K562 (cell line): ENCODE data around the gene PEAR1. TPM values are rescaled to one million over a fixed set of nuclear protein-coding genes. Genes with fewer than 3 reads are reported as not detected.

Experiments used
- ATAC-seq: fragments of 200-7000 bp; cut with Tn5 transposase; 3 replicates; pipeline ENCODE4 v1.9.1; 2020; ENCODE audit warnings: moderate library complexity
- BruUV-seq: library from RNA; stranded (reverse); fragments of 400-500 nt; replicated peaks from 2 replicates; lab custom pipeline; 2021; lab: Mats Ljungman, UMichigan
- CTCF ChIA-PET: fragments of 300-600 bp; formaldehyde crosslinking; extraction: SDS; loops from one replicate; lab custom pipeline; 2021; ENCODE audit warnings: low intra/inter-chr PET ratio; lab: Yijun Ruan, JAX
- POLR2A ChIA-PET: fragments of 300-600, 350-650 bp; sonication (Branson Sonifier 250); formaldehyde crosslinking; extraction: SDS; loops from one replicate; lab custom pipeline; 2021; ENCODE audit warnings: antibody characterized with exemption, inconsistent platforms; lab: Yijun Ruan, JAX
- DNase-seq, 4 experiments: peaks; one replicate each; pipeline versions ENCODE4 v3.0.0 to v3.0.0-alpha.2; 2011 to 2018; ENCODE audit warnings: low spot score in 3 of 4, mixed read lengths in 3 of 4; ENCODE audit errors: extremely low read depth in 1 of 4
- FAIRE-seq: peaks from 2 replicates; lab custom pipeline; 2011; peaks lifted over from hg19 to GRCh38; lab: Jason Lieb, UNC
- H2AFZ ChIP-seq: 2 replicates; pipeline ENCODE4 v1.6.0; 2011; ENCODE audit warnings: low read depth, low read length, control low read depth, inconsistent platforms
- H3K27ac ChIP-seq: fragments of 200-600 bp; 3 replicates; pipeline ENCODE4 v1.8.0; 2011; ENCODE audit warnings: low read depth, mild to moderate bottlenecking, control low read depth, inconsistent platforms, low read length, moderate library complexity, mixed read lengths; ENCODE audit errors: extremely low read depth
- H3K27me3 ChIP-seq, 2 experiments: fragments of 300-600 bp in 1 of 2; 2 replicates in 1 of 2; 3 replicates in 1 of 2; pipeline versions ENCODE4 v1.6.0 to v1.8.0; 2011; ENCODE audit warnings: inconsistent platforms in 2 of 2, low read length in 2 of 2, mild to moderate bottlenecking in 1 of 2, mixed read lengths in 1 of 2, moderate library complexity in 1 of 2; ENCODE audit not compliant: control insufficient read depth in 2 of 2, insufficient read depth in 2 of 2
- H3K36me3 ChIP-seq: fragments of 300-600 bp; 3 replicates; pipeline ENCODE4 v1.8.0; 2011; ENCODE audit warnings: mild to moderate bottlenecking, low read length, inconsistent platforms; ENCODE audit not compliant: control insufficient read depth, insufficient read depth
- H3K4me1 ChIP-seq, 2 experiments: fragments of 200-600 bp in 1 of 2; replicated peaks in 1 of 2; 2 replicates in 1 of 2; 3 replicates in 1 of 2; pipeline versions ENCODE4 v1.5.1 to v1.8.0; 2011; ENCODE audit warnings: inconsistent platforms in 2 of 2, low read length in 2 of 2, mild to moderate bottlenecking in 1 of 2, mixed read lengths in 1 of 2, moderate library complexity in 1 of 2; ENCODE audit not compliant: control insufficient read depth in 2 of 2, insufficient read depth in 2 of 2
- H3K4me2 ChIP-seq: 2 replicates; pipeline ENCODE4 v1.6.1; 2011; ENCODE audit warnings: low read length, control low read depth, inconsistent platforms, mixed read lengths; ENCODE audit not compliant: insufficient read depth
- H3K4me3 ChIP-seq: fragments of 200-600 bp; sonication (generic), shearing (Covaris generic); 2 replicates; pipeline ENCODE4 v1.5.1; 2016; ENCODE audit warnings: control low read depth, inconsistent platforms
- H3K79me2 ChIP-seq: fragments of 200-600 bp; 3 replicates; pipeline ENCODE4 v1.8.0; 2011; ENCODE audit warnings: low read length, inconsistent platforms; ENCODE audit not compliant: control insufficient read depth, insufficient read depth
- H3K9ac ChIP-seq, 2 experiments: 2 replicates each; pipeline versions ENCODE4 v1.6.0 to v1.6.1; 2011; ENCODE audit warnings: low read depth in 2 of 2, low read length in 2 of 2, control low read depth in 1 of 2, inconsistent platforms in 1 of 2, mild to moderate bottlenecking in 1 of 2, mixed read lengths in 1 of 2; ENCODE audit not compliant: insufficient read depth in 1 of 2
- H3K9me1 ChIP-seq: one replicate; pipeline ENCODE4 v1.6.0; 2011; ENCODE audit warnings: inconsistent platforms, mild to moderate bottlenecking, low read length, moderate library complexity; ENCODE audit not compliant: control insufficient read depth, insufficient read depth
- H3K9me3 ChIP-seq: replicated peaks from 2 replicates; pipeline ENCODE4 v1.5.1; 2011; ENCODE audit warnings: low read depth, low read length, inconsistent platforms; ENCODE audit not compliant: control insufficient read depth, insufficient read depth
- H4K20me1 ChIP-seq: replicated peaks from 2 replicates; pipeline ENCODE4 v1.6.1; 2011; ENCODE audit warnings: low read length, inconsistent platforms, mixed read lengths; ENCODE audit not compliant: control insufficient read depth, insufficient read depth
- BHLHE40 ChIP-seq: IDR thresholded peaks from 2 replicates; pipeline ENCODE4 v1.6.1; 2011; ENCODE audit warnings: low read length, improper control_type of control experiment
- HDGF ChIP-seq: fragments of 450-650 bp; IDR thresholded peaks from 2 replicates; pipeline ENCODE4 v1.6.1; 2016
- OTX1 ChIP-seq: fragments of 450-650 bp; formaldehyde crosslinking; IDR thresholded peaks from 2 replicates; pipeline ENCODE4 v1.4.0; 2022; ENCODE audit warnings: mild to moderate bottlenecking
- RBM22 ChIP-seq: fragments of 200-400 bp; formaldehyde crosslinking; IDR thresholded peaks from 2 replicates; pipeline ENCODE4 v1.6.1; 2018; ENCODE audit warnings: low read length, low read depth; ENCODE audit not compliant: poor library complexity, severe bottlenecking
- TSC22D4 ChIP-seq: fragments of 450-650 bp; IDR thresholded peaks from 2 replicates; pipeline ENCODE4 v1.6.1; 2016; ENCODE audit warnings: missing genetic modification characterization, missing biosample characterization, control low read depth
- ZNF23 ChIP-seq: fragments of 250-450 bp; sonication (Bioruptor Pico); IDR thresholded peaks from 2 replicates; pipeline ENCODE4 v1.4.0; 2020; ENCODE audit warnings: mild to moderate bottlenecking
- ZNF695 ChIP-seq: fragments of 450-650 bp; formaldehyde crosslinking; IDR thresholded peaks from 2 replicates; pipeline ENCODE4 v1.4.0; 2020; ENCODE audit warnings: mild to moderate bottlenecking, moderate library complexity
- WGBS: fragments of 100-300 bp; shearing (Covaris generic); methylation state at CpG from one replicate; pipeline ENCODE4 v1.1.6; 2016; ENCODE audit warnings: low coverage, mixed read lengths; ENCODE audit not compliant: insufficient coverage; ENCODE audit errors: missing lambda C conversion rate; 5-methylcytosine and 5-hydroxymethylcytosine counted together
- in situ Hi-C: fragments of 300-500 bp; cut with MboI; formaldehyde crosslinking; loops from 4 replicates; pipeline ENCODE4 v1.15.0; 2018; ENCODE audit warnings: inconsistent platforms, mixed read lengths
- intact Hi-C: fragments of 100-400 bp; cut with micrococcal nuclease; formaldehyde crosslinking; loops from 2 replicates; pipeline ENCODE4 v1.14.2; 2022
- polyA plus RNA-seq, 8 experiments: library from polyadenylated mRNA; depleted of rRNA in 4 of 8; stranded (reverse) in 5 of 8; unstranded in 3 of 8; fragments of >200 nt; fragmentation: Nextera tagmentation in 2 of 8; fragmentation: Illumina TruSeq in 1 of 8; extraction: Ambion mirVana in 2 of 8; extraction: Trizol in 1 of 8; gene quantifications; 2 replicates each; pipeline versions ENCODE4 v1.2.1 to v1.2.3, GENCODE V29; 2011 to 2014; ENCODE audit warnings: inconsistent platforms in 1 of 8, missing spikeins in 1 of 8
- total RNA-seq, 7 experiments: library from RNA; depleted of rRNA in 6 of 7; stranded (reverse); fragments of >200 nt in 6 of 7; fragmentation: Illumina TruSeq in 2 of 7; extraction: Trizol in 2 of 7; gene quantifications; 2 replicates each; pipeline versions ENCODE4 v1.2.1 to v1.2.3, GENCODE V29; 2011 to 2021; ENCODE audit warnings: low replicate concordance in 1 of 7
- TF ChIP-seq, protein P1 (sequence below): fragments of 450-650 bp; formaldehyde crosslinking; IDR thresholded peaks from 2 replicates; pipeline ENCODE4 v1.4.0; 2020; ENCODE audit warnings: mild to moderate bottlenecking, moderate library complexity
- TF ChIP-seq, protein P2 (sequence below): fragments of 250-450 bp; sonication (Bioruptor Pico); IDR thresholded peaks from 2 replicates; pipeline ENCODE4 v1.4.0; 2020
- TF ChIP-seq, protein P3 (sequence below): fragments of 250-450 bp; sonication (Bioruptor Pico); IDR thresholded peaks from 2 replicates; pipeline ENCODE4 v1.4.0; 2020; ENCODE audit warnings: borderline replicate concordance

PEAR1 gene
- total and polyA plus RNA-seq, 9 of the 15 experiments (the other 6 are each of a cell fraction or from before 2014, with no cell fraction given) = 0.87 to 13.9 (median 6.1) TPM

DNA sequence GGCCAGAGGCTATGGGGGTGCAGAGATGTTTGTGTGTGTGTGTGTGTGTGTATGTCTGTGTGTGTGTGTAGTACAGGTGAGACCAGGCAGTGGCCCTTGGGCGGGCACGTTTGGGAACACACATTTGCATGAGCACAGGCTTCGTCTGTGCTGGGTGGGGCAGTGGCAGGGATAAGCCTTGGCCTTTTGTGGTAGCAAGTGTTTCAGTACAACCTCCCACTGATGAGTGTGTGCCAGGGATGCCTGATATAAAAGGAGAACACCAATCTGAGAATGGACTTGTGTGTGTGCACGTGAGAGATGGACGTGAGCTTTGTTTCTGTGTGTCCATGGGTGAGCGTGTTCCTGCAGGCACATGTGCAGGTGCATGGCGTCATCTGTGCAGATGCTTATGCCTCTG lies 29.9 kb upstream of the PEAR1 start:
- TF ChIP-seq, protein P1, sequence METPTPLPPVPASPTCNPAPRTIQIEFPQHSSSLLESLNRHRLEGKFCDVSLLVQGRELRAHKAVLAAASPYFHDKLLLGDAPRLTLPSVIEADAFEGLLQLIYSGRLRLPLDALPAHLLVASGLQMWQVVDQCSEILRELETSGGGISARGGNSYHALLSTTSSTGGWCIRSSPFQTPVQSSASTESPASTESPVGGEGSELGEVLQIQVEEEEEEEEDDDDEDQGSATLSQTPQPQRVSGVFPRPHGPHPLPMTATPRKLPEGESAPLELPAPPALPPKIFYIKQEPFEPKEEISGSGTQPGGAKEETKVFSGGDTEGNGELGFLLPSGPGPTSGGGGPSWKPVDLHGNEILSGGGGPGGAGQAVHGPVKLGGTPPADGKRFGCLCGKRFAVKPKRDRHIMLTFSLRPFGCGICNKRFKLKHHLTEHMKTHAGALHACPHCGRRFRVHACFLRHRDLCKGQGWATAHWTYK (CRISPR knock-in tag) = 0 out of 2 replicates have a peak, but pooled peaks have one; percentile 1
- TF ChIP-seq, protein P2, sequence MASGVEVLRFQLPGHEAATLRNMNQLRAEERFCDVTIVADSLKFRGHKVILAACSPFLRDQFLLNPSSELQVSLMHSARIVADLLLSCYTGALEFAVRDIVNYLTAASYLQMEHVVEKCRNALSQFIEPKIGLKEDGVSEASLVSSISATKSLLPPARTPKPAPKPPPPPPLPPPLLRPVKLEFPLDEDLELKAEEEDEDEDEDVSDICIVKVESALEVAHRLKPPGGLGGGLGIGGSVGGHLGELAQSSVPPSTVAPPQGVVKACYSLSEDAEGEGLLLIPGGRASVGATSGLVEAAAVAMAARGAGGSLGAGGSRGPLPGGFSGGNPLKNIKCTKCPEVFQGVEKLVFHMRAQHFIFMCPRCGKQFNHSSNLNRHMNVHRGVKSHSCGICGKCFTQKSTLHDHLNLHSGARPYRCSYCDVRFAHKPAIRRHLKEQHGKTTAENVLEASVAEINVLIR (CRISPR knock-in tag) = no peak
- TF ChIP-seq BHLHE40 (peak; percentile 65), RBM22 (no peak), HDGF (0 out of 2 replicates have a peak, but pooled peaks have one; percentile 0), OTX1 (0 out of 2 replicates have a peak, but pooled peaks have one; percentile 0), ZNF695 (CRISPR knock-in tag) (0 out of 2 replicates have a peak, but pooled peaks have one; percentile 47), ZNF23 (no peak), TSC22D4 (tag) (0 out of 2 replicates have a peak, but pooled peaks have one; percentile 0)
- TF ChIP-seq, protein P3, sequence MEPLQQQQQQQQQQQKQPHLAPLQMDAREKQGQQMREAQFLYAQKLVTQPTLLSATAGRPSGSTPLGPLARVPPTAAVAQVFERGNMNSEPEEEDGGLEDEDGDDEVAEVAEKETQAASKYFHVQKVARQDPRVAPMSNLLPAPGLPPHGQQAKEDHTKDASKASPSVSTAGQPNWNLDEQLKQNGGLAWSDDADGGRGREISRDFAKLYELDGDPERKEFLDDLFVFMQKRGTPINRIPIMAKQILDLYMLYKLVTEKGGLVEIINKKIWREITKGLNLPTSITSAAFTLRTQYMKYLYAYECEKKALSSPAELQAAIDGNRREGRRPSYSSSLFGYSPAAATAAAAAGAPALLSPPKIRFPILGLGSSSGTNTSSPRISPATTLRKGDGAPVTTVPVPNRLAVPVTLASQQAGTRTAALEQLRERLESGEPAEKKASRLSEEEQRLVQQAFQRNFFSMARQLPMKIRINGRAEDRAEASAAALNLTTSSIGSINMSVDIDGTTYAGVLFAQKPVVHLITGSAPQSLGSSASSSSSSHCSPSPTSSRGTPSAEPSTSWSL (CRISPR knock-in tag) = 0 out of 2 replicates have a peak, but pooled peaks have one; percentile 58
- FAIRE-seq (no peak), ATAC-seq (no peak), DNase-seq (no peak)
- Histone ChIP-seq H4K20me1 (no peaks in the 10 kb centered on the region), H3K9me1 (no peaks in the 10 kb centered on the region), H3K79me2 (peaks cover 41% of the 10 kb centered on the region; the same call in 2 of the 3 replicates), H3K27me3 (no peaks in the 10 kb centered on the region), H3K27ac (peak overlapping the region; percentile 61; the same call in 2 of the 3 replicates), H3K9ac (peak overlapping the region; percentile 36 to 74; a peak in 3 of 4 replicates), H3K4me3 (peak overlapping the region; percentile 20), H3K4me1 (peaks cover 75 to 91% of the 10 kb centered on the region in 2 experiments), H3K4me2 (peak overlapping the region; percentile 79), H2AFZ (peak overlapping the region; percentile 56), H3K36me3 (peaks cover 3% of the 10 kb centered on the region; the same call in 2 of the 3 replicates), H3K9me3 (no peaks in the 10 kb centered on the region)
- CTCF ChIA-PET = no interaction called here
- BruUV-seq = no TSS peak
- in situ Hi-C loops = loop anchor here (5.0 kb wide), 2 partner anchors 61 to 136 kb away; partner anchors contain the start of genes ISG20L2 and METTL25B
- intact Hi-C loops = loop anchor here (5.0 kb wide), 1 partner anchor 176 kb away; no protein-coding TSS in a partner anchor
- 38% methylated on average over 7 of the region's 7 CpGs for WGBS
- POLR2A ChIA-PET = interaction anchor here (0.6 kb wide), 2 partner anchors 22 to 137 kb away, joined by 3 to 4 read pairs; no protein-coding TSS in a partner anchor
